Heart left ventricle (tissue), 13 donors: ENCODE results near the gene PSMB8.
"Not testable (repeated sequence)": the region's sequence is repeated elsewhere in the genome, so short reads cannot be mapped to it uniquely, and the experiment has no call there.

Experiments
- POLR2A ChIP-seq, 2 donors: fragments of 450-650 bp; IDR thresholded peaks; one replicate each; pipeline ENCODE4 v1.6.1; 2017; ENCODE audit warnings: antibody characterized with exemption in 2 of 2, mild to moderate bottlenecking in 2 of 2, moderate library complexity in 2 of 2
- TF ChIP-seq, protein P1 (sequence below), 12 donors: fragments of 200-600 bp; sonication (generic) in 4 of 12; IDR thresholded peaks; one replicate each; pipeline versions ENCODE4 v1.5.0 to v1.8.0; 2018 to 2022; ENCODE audit warnings: antibody characterized with exemption in 12 of 12, mild to moderate bottlenecking in 5 of 12
- donor health status: ischemic (EF 13 %, LVEDD 7.1; RV severe dilation, severe dysfunction).
- donor health status: DM: no; HTN: yes; CAD: no.
- donor health status: DM: no; HTN: no; CAD: no.
- donor health status: ischemic (EF 25% LVEDD 6.9; RV normal size, moderate dysfunction).
- donor health status: ischemic (EF 25% LVEDD 5.7; RV mildly dilated, moderate dysfunction).
- donor health status: ischemic (EF 35%, LVEDD 5.7; RV mildly dilated, moderate dysfunction).
- donor health status: nonischemic (EF 11% LVEDD 7.7; RV severe dilation, severe dysfunction).
- donor health status: DM: yes; HTN: yes; CAD: no.
- donor health status: PGD.
- donor health status: ischemic (EF 29% LVEDD 5.4; RV normal size, mild dysfunction).
- donor health status: nonischemic (EF 23%, LVEDD 6.1; RV moderate dilation, normal function).

DNA sequence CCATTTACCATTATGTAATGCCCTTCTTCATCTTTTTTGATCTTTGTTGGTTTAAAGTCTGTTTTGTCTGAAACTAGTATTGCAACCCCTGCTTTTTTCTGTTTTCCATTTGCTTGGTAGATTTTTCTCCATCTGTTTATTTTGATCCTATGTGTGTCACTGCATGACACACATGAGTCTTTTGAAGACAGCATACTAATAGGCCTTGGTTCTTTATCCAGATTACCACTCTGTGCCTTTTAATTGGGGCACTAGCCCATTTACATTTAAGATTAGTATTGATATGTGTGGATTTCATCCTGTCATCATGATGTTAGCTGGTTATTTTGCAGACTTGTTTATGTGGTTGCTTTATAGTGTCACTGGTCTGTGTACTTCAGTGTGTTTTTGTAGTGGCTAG lies 38.4 kb downstream of the PSMB8 start:
- TF ChIP-seq, protein P1, sequence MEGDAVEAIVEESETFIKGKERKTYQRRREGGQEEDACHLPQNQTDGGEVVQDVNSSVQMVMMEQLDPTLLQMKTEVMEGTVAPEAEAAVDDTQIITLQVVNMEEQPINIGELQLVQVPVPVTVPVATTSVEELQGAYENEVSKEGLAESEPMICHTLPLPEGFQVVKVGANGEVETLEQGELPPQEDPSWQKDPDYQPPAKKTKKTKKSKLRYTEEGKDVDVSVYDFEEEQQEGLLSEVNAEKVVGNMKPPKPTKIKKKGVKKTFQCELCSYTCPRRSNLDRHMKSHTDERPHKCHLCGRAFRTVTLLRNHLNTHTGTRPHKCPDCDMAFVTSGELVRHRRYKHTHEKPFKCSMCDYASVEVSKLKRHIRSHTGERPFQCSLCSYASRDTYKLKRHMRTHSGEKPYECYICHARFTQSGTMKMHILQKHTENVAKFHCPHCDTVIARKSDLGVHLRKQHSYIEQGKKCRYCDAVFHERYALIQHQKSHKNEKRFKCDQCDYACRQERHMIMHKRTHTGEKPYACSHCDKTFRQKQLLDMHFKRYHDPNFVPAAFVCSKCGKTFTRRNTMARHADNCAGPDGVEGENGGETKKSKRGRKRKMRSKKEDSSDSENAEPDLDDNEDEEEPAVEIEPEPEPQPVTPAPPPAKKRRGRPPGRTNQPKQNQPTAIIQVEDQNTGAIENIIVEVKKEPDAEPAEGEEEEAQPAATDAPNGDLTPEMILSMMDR (IDR thresholded peaks at IDR 0.05), result not testable (repeated sequence)
- TF ChIP-seq POLR2A (IDR thresholded peaks at IDR 0.05), result not testable (repeated sequence)
